Lower leg skin (tissue), 3 donors: Measurements from ENCODE around the gene LILRB2.
"Not testable (repeated sequence)": the region's sequence is repeated elsewhere in the genome, so short reads cannot be mapped to it uniquely, and the experiment has no call there.

Experiments
- CTCF ChIP-seq, 3 donors: fragments of 450-650 bp; IDR thresholded peaks; one replicate each; pipeline ENCODE4 v1.5.1; 2016; ENCODE audit warnings: antibody characterized with exemption in 3 of 3, mild to moderate bottlenecking in 3 of 3, moderate library complexity in 2 of 3
- POLR2A ChIP-seq, 2 donors: fragments of 450-650 bp; IDR thresholded peaks; one replicate each; pipeline ENCODE4 v1.6.1; 2016 to 2017; ENCODE audit warnings: antibody characterized with exemption in 2 of 2, mild to moderate bottlenecking in 1 of 2, moderate library complexity in 1 of 2

DNA sequence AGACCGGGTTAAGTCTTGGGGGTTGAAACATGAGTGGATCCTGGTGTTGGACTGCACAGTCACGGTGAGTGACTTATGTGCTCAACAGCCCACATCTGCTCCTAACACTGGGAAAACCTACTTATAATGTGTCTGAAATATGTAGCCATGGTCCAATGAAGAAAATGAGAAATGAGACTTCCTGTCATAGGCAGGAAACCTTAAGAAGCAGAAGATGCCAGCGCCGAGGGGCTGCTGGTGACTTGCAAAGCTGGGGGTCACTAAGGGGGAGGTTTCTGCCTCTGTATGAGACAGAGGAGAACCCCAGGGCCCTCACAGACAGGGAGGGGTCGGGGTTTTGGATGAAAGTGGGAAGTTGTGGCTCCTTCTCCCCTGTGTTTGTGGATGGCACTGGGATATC lies 8.7 kb downstream of the LILRB2 start:
- TF ChIP-seq POLR2A, CTCF (IDR thresholded peaks at IDR 0.05): not testable (repeated sequence)
